Mesenchymal stem cell (in vitro differentiated cells and primary cell): ENCODE results near the gene MBP.

Source experiments
- DNase-seq: peaks from one replicate; pipeline ENCODE4 v3.0.0-alpha.2; 2013
- H2AFZ ChIP-seq: one replicate; pipeline ENCODE4 v1.6.1; 2013; ENCODE audit warnings: low read depth, mild to moderate bottlenecking, control low read depth, inconsistent platforms, low read length, moderate library complexity
- H2AK5ac ChIP-seq: 2 replicates; pipeline ENCODE4 v1.6.1; 2013; ENCODE audit warnings: low read length, moderate library complexity, mild to moderate bottlenecking, inconsistent platforms; ENCODE audit not compliant: severe bottlenecking
- H2BK120ac ChIP-seq: one replicate; pipeline ENCODE4 v1.6.1; 2013; ENCODE audit warnings: low read depth, mild to moderate bottlenecking, inconsistent platforms, low read length, moderate library complexity
- H2BK12ac ChIP-seq, 2 experiments: one replicate each; pipeline ENCODE4 v1.6.1; 2013; ENCODE audit warnings: inconsistent platforms in 2 of 2, low read length in 2 of 2, mild to moderate bottlenecking in 2 of 2, moderate library complexity in 2 of 2, control low read depth in 1 of 2
- H2BK15ac ChIP-seq: one replicate; pipeline ENCODE4 v1.6.1; 2013; ENCODE audit warnings: mild to moderate bottlenecking, low read depth, inconsistent platforms; ENCODE audit not compliant: poor library complexity, severe bottlenecking
- H2BK5ac ChIP-seq: 2 replicates; pipeline ENCODE4 v1.6.1; 2013; ENCODE audit warnings: low read depth, mild to moderate bottlenecking, low read length, control low read depth, inconsistent platforms; ENCODE audit not compliant: poor library complexity, severe bottlenecking
- H3K14ac ChIP-seq, 2 experiments: one replicate each; pipeline ENCODE4 v1.6.1; 2013; ENCODE audit warnings: inconsistent platforms in 2 of 2, low read length in 2 of 2, control low read depth in 1 of 2, mild to moderate bottlenecking in 1 of 2, moderate library complexity in 1 of 2
- H3K18ac ChIP-seq, 2 experiments: one replicate each; pipeline ENCODE4 v1.6.1; 2013; ENCODE audit warnings: inconsistent platforms in 2 of 2, low read length in 2 of 2, control low read depth in 1 of 2, low read depth in 1 of 2, mild to moderate bottlenecking in 1 of 2
- H3K23ac ChIP-seq, 2 experiments: one replicate each; pipeline ENCODE4 v1.6.1; 2013; ENCODE audit warnings: inconsistent platforms in 2 of 2, low read length in 2 of 2, mild to moderate bottlenecking in 2 of 2, moderate library complexity in 2 of 2, control low read depth in 1 of 2
- H3K27ac ChIP-seq: 2 replicates; pipeline ENCODE4 v1.5.1; 2013; ENCODE audit warnings: mild to moderate bottlenecking, moderate library complexity, low read length, control low read depth, inconsistent platforms; ENCODE audit not compliant: poor library complexity, severe bottlenecking
- H3K27me3 ChIP-seq, 2 experiments: 2 replicates each; pipeline versions ENCODE4 v1.6.1 to v1.7.0; 2013; ENCODE audit warnings: low read length in 2 of 2, mild to moderate bottlenecking in 2 of 2, moderate library complexity in 2 of 2, control low read depth in 1 of 2, inconsistent platforms in 1 of 2; ENCODE audit not compliant: control insufficient read depth in 1 of 2, insufficient read depth in 1 of 2
- H3K36me3 ChIP-seq, 2 experiments: 2 replicates each; pipeline versions ENCODE4 v1.6.1 to v1.7.0; 2013; ENCODE audit warnings: low read length in 2 of 2, control low read depth in 1 of 2, inconsistent platforms in 1 of 2, low read depth in 1 of 2, mild to moderate bottlenecking in 1 of 2; ENCODE audit not compliant: insufficient read depth in 2 of 2, control insufficient read depth in 1 of 2
- H3K4ac ChIP-seq, 2 experiments: one replicate each; pipeline ENCODE4 v1.6.1; 2013; ENCODE audit warnings: inconsistent platforms in 2 of 2, low read length in 2 of 2, mild to moderate bottlenecking in 2 of 2, moderate library complexity in 2 of 2, control low read depth in 1 of 2, low read depth in 1 of 2
- H3K4me1 ChIP-seq: 2 replicates; pipeline ENCODE4 v1.6.1; 2013; ENCODE audit warnings: low read depth, low read length, control low read depth; ENCODE audit not compliant: control insufficient read depth, insufficient read depth
- H3K4me2 ChIP-seq: 2 replicates; pipeline ENCODE4 v1.6.1; 2013; ENCODE audit warnings: low read length, mild to moderate bottlenecking, inconsistent platforms; ENCODE audit not compliant: poor library complexity, severe bottlenecking
- H3K4me3 ChIP-seq, 2 experiments: 2 replicates each; pipeline versions ENCODE4 v1.5.1 to v1.7.0; 2013; ENCODE audit warnings: low read length in 2 of 2, mild to moderate bottlenecking in 2 of 2, control low read depth in 1 of 2, low read depth in 1 of 2; ENCODE audit not compliant: insufficient read depth in 1 of 2
- H3K79me1 ChIP-seq: replicated peaks from 2 replicates; pipeline ENCODE4 v1.6.1; 2013; ENCODE audit warnings: mild to moderate bottlenecking, control low read depth, low read length, inconsistent platforms; ENCODE audit not compliant: poor library complexity, severe bottlenecking
- H3K9ac ChIP-seq: 2 replicates; pipeline ENCODE4 v1.7.0; 2013; ENCODE audit warnings: mild to moderate bottlenecking, low read length, moderate library complexity
- H3K9me3 ChIP-seq: 2 replicates; pipeline ENCODE4 v1.7.0; 2013; ENCODE audit warnings: mild to moderate bottlenecking, low read length; ENCODE audit not compliant: control insufficient read depth
- H4K8ac ChIP-seq: one replicate; pipeline ENCODE4 v1.6.1; 2013; ENCODE audit warnings: inconsistent platforms, mild to moderate bottlenecking, low read length, moderate library complexity
- H4K91ac ChIP-seq: one replicate; pipeline ENCODE4 v1.6.1; 2013; ENCODE audit warnings: mild to moderate bottlenecking, low read length, inconsistent platforms
- WGBS: methylation state at CpG from one replicate; pipeline ENCODE4 v1.1.7; 2013; ENCODE audit warnings: mixed read lengths; 5-methylcytosine and 5-hydroxymethylcytosine counted together

MBP gene

GRCh38 chr18:77030201-77030600 lies 102.4 kb downstream of the MBP start:
- no peak overlapping the region for H4K8ac ChIP-seq
- no peak overlapping the region for H2AFZ ChIP-seq
- no peak overlapping the region for H3K23ac ChIP-seq
- H3K27me3 ChIP-seq = no peaks in the 10 kb centered on the region
- no peak overlapping the region for H2BK15ac ChIP-seq
- no peak for DNase-seq
- peaks cover 25% of the 10 kb centered on the region for H3K79me1 ChIP-seq
- H2AK5ac ChIP-seq = no peak overlapping the region
- no peak overlapping the region for H2BK120ac ChIP-seq
- peaks cover 9 to 13% of the 10 kb centered on the region in 2 experiments for H3K36me3 ChIP-seq
- H3K4me3 ChIP-seq = no peak overlapping the region
- H3K4ac ChIP-seq = no peak overlapping the region
- H3K27ac ChIP-seq = no peak overlapping the region
- H3K18ac ChIP-seq = no peak overlapping the region
- H3K14ac ChIP-seq = no peak overlapping the region
- no peak overlapping the region for H3K9ac ChIP-seq
- 92% methylated on average over 7 of the region's 7 CpGs for WGBS
- no peak overlapping the region for H3K4me2 ChIP-seq
- no peaks in the 10 kb centered on the region for H3K9me3 ChIP-seq
- no peak overlapping the region for H4K91ac ChIP-seq
- H2BK5ac ChIP-seq = no peak overlapping the region
- peaks cover 15% of the 10 kb centered on the region for H3K4me1 ChIP-seq
- no peak overlapping the region for H2BK12ac ChIP-seq

DNA sequence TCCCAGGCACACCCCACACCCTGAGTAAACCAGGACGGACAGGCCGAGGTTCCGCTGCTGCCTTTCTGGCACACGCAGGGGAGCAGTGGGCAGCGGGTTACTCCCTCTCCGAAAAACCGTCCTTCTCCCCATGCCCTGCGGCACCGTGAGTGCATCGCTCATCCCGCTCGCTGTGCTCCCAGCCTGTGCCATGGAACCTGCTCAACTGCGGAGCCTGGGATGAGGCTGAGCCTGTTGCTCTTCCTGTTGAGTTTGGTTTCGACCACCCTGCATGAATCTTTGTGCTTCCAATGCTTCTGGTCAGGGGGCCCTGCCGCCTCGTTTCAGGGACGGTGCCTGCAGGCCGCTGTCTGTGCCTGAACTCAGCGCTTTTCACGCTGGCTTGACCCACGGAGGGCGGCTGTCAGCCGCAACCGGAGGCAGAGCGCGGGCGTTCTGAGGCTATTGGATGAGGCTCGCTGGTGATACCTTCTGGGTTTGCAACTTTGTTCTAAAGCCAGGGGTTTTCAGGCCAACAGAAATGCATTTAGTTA lies 106.7 kb downstream of the MBP start:
- H3K14ac ChIP-seq = no peak overlapping the region
- H2AK5ac ChIP-seq = no peak overlapping the region
- 93% methylated on average over 28 of the region's 28 CpGs for WGBS

DNA sequence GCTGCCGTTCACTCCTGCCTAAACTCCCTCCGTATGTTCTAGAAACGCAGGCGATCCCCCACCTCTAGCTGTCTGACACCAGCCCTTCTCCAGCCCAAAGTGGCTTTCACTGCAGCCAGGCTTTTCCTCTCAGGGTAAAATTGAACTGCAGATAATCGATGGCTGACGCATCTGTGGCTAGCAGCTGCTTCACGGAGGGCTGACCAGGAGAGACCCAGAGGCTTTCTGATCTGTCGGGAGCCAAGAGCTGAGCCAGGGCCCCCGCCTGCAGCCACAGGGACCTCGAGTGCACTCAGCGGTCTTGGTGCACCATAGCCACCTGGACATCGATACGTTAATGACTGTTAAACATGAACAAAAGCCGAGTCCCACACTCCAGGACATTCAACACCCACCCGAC lies 107.5 kb downstream of the MBP start:
- DNase-seq = no peak

More for the DNA sequence above, 106.7 kb downstream of the MBP start:
- H3K18ac ChIP-seq = no peak overlapping the region
- no peak overlapping the region for H2BK5ac ChIP-seq
- no peak overlapping the region for H3K9ac ChIP-seq
- H3K4ac ChIP-seq = no peak overlapping the region
- no peak for DNase-seq
- no peak overlapping the region for H4K91ac ChIP-seq
- H2BK15ac ChIP-seq = no peak overlapping the region
- H3K27me3 ChIP-seq = no peaks in the 10 kb centered on the region
- H3K4me1 ChIP-seq = peaks cover 10% of the 10 kb centered on the region
- no peak overlapping the region for H2AFZ ChIP-seq
- H3K27ac ChIP-seq = no peak overlapping the region
- no peak overlapping the region for H4K8ac ChIP-seq
- no peak overlapping the region for H3K4me2 ChIP-seq
- H3K9me3 ChIP-seq = no peaks in the 10 kb centered on the region
- peaks cover 19% of the 10 kb centered on the region for H3K79me1 ChIP-seq
- H2BK120ac ChIP-seq = no peak overlapping the region
- no peak overlapping the region for H3K4me3 ChIP-seq
- H3K23ac ChIP-seq = no peak overlapping the region
- no peak overlapping the region for H2BK12ac ChIP-seq
- peaks cover 14 to 16% of the 10 kb centered on the region in 2 experiments for H3K36me3 ChIP-seq

GRCh38 chr18:77024476-77024875 lies 108.1 kb downstream of the MBP start:
- Histone ChIP-seq H3K4ac (no peak overlapping the region), H2AK5ac (no peak overlapping the region), H3K9me3 (no peaks in the 10 kb centered on the region), H2AFZ (no peak overlapping the region), H3K4me2 (no peak overlapping the region), H3K18ac (no peak overlapping the region), H4K91ac (no peak overlapping the region), H2BK5ac (no peak overlapping the region), H3K14ac (no peak overlapping the region), H3K79me1 (peaks cover 27% of the 10 kb centered on the region), H3K36me3 (peaks cover 14 to 26% of the 10 kb centered on the region in 2 experiments), H3K4me1 (peaks cover 10% of the 10 kb centered on the region), H3K23ac (no peak overlapping the region), H2BK12ac (no peak overlapping the region), H3K27me3 (no peaks in the 10 kb centered on the region), H3K4me3 (no peak overlapping the region), H3K9ac (no peak overlapping the region), H2BK120ac (no peak overlapping the region), H3K27ac (no peak overlapping the region), H2BK15ac (no peak overlapping the region), H4K8ac (no peak overlapping the region)
- WGBS = 92% methylated on average over 12 of the region's 14 CpGs
- no peak for DNase-seq

More for the DNA sequence above, 107.5 kb downstream of the MBP start:
- H3K14ac ChIP-seq = no peak overlapping the region
- H3K36me3 ChIP-seq = peaks cover 14 to 21% of the 10 kb centered on the region in 2 experiments
- no peak overlapping the region for H2AFZ ChIP-seq
- H3K18ac ChIP-seq = no peak overlapping the region
- no peak overlapping the region for H2BK15ac ChIP-seq
- H4K91ac ChIP-seq = no peak overlapping the region
- no peak overlapping the region for H3K4me2 ChIP-seq
- 89% methylated on average over 15 of the region's 15 CpGs for WGBS
- no peak overlapping the region for H3K4me3 ChIP-seq
- no peaks in the 10 kb centered on the region for H3K9me3 ChIP-seq
- H2BK120ac ChIP-seq = no peak overlapping the region
- H3K27ac ChIP-seq = no peak overlapping the region
- no peak overlapping the region for H4K8ac ChIP-seq
- H2BK12ac ChIP-seq = no peak overlapping the region
- H3K27me3 ChIP-seq = no peaks in the 10 kb centered on the region
- no peak overlapping the region for H3K4ac ChIP-seq
- H2AK5ac ChIP-seq = no peak overlapping the region
- H3K4me1 ChIP-seq = peaks cover 10% of the 10 kb centered on the region
- H3K79me1 ChIP-seq = peaks cover 23% of the 10 kb centered on the region
- H3K23ac ChIP-seq = no peak overlapping the region
- H2BK5ac ChIP-seq = no peak overlapping the region
- H3K9ac ChIP-seq = no peak overlapping the region
